B cell (primary cell): Measurements from ENCODE around the gene STOML1. TPM values are rescaled to one million over a fixed set of nuclear protein-coding genes. Genes with fewer than 3 reads are reported as not detected.

Experiments
- ATAC-seq: fragments of 200-7000 bp; cut with Tn5 transposase; one replicate; pipeline ENCODE4 v1.10.0; 2021; ENCODE audit warnings: low read depth, mild to moderate bottlenecking, moderate number of reproducible peaks, moderate library complexity
- CTCF ChIA-PET: fragments of 350-600 bp; sonication (Branson Sonifier 250); formaldehyde crosslinking; loops from one replicate; lab custom pipeline; 2021; ENCODE audit warnings: antibody characterized with exemption, inconsistent platforms; lab: Charles Lee
- POLR2A ChIA-PET: fragments of 350-600 bp; sonication (Branson Sonifier 250); formaldehyde crosslinking; loops from one replicate; lab custom pipeline; 2021; ENCODE audit warnings: antibody characterized with exemption; lab: Charles Lee
- DNase-seq: peaks from one replicate; pipeline ENCODE4 v3.0.0; 2013
- H2AFZ ChIP-seq: 2 replicates; pipeline ENCODE4 v1.6.1; 2012; ENCODE audit warnings: mild to moderate bottlenecking, low read depth, low read length; ENCODE audit not compliant: insufficient read depth, poor library complexity, severe bottlenecking
- H3K27ac ChIP-seq, 2 donors: 1 replicate in 1 of 2; 2 replicates in 1 of 2; pipeline ENCODE4 v1.5.1; 2012 to 2013; ENCODE audit warnings: low read length in 2 of 2, mild to moderate bottlenecking in 2 of 2, moderate library complexity in 1 of 2
- H3K27me3 ChIP-seq, 4 experiments: fragments of 200-600 bp in 1 of 4; sonication (generic) in 1 of 4; replicated peaks in 1 of 4; 1 replicate in 2 of 4; 2 replicates in 2 of 4; pipeline versions ENCODE4 v1.6.1 to v1.7.0; 2013 to 2016; ENCODE audit warnings: low read length in 3 of 4, mild to moderate bottlenecking in 2 of 4, mixed read lengths in 1 of 4, moderate library complexity in 1 of 4; ENCODE audit not compliant: insufficient read depth in 4 of 4, control insufficient read depth in 3 of 4; ENCODE audit errors: control extremely low read depth in 1 of 4
- H3K36me3 ChIP-seq, 2 experiments: replicated peaks in 1 of 2; 1 replicate in 1 of 2; 2 replicates in 1 of 2; pipeline versions ENCODE4 v1.6.1 to v1.7.1; 2013; ENCODE audit warnings: low read length in 1 of 2; ENCODE audit not compliant: insufficient read depth in 2 of 2, control insufficient read depth in 1 of 2; ENCODE audit errors: control extremely low read depth in 1 of 2, extremely low read depth in 1 of 2
- H3K4me1 ChIP-seq, 2 donors: fragments of 200-600 bp in 1 of 2; sonication (generic) in 1 of 2; 1 replicate in 1 of 2; 2 replicates in 1 of 2; pipeline versions ENCODE4 v1.5.1 to v1.6.1; 2013 to 2017; ENCODE audit warnings: low read length in 2 of 2; ENCODE audit not compliant: control insufficient read depth in 2 of 2, insufficient read depth in 2 of 2
- H3K4me2 ChIP-seq: replicated peaks from 2 replicates; pipeline ENCODE3; 2012; ENCODE audit warnings: mild to moderate bottlenecking, low read depth, low read length; ENCODE audit not compliant: poor library complexity, severe bottlenecking
- H3K4me3 ChIP-seq, 5 experiments: fragments of 200-600 bp in 1 of 5; sonication (generic) in 1 of 5; 1 replicate in 3 of 5; 2 replicates in 2 of 5; pipeline versions ENCODE4 v1.5.1 to v1.7.0; 2011 to 2016; ENCODE audit warnings: low read length in 4 of 5, mild to moderate bottlenecking in 4 of 5, low read depth in 2 of 5, control low read depth in 1 of 5, moderate library complexity in 1 of 5; ENCODE audit not compliant: insufficient read depth in 1 of 5; ENCODE audit errors: control extremely low read depth in 1 of 5, extremely low read depth in 1 of 5
- H3K79me2 ChIP-seq: fragments of 200-600 bp; sonication (generic); one replicate; pipeline ENCODE4 v1.6.0; 2016; ENCODE audit warnings: low read length; ENCODE audit not compliant: control insufficient read depth, insufficient read depth
- H3K9ac ChIP-seq: fragments of 200-600 bp; sonication (generic); 2 replicates; pipeline ENCODE4 v1.6.1; 2017; ENCODE audit warnings: mild to moderate bottlenecking, low read length, moderate library complexity
- H3K9me3 ChIP-seq, 3 donors: one replicate each; pipeline versions ENCODE4 v1.6.1 to v1.7.1; 2013; ENCODE audit warnings: low read length in 2 of 3; ENCODE audit not compliant: control insufficient read depth in 2 of 3, insufficient read depth in 1 of 3; ENCODE audit errors: control extremely low read depth in 1 of 3
- H4K20me1 ChIP-seq: 2 replicates; pipeline ENCODE4 v1.6.0; 2012; ENCODE audit warnings: mild to moderate bottlenecking, low read length; ENCODE audit not compliant: insufficient read depth, control insufficient read depth, poor library complexity, severe bottlenecking
- H3K27ac Mint-ChIP-seq: one replicate; pipeline ENCODE4 v1.8.0; 2021; ENCODE audit warnings: mixed read lengths
- H3K27me3 Mint-ChIP-seq: one replicate; pipeline ENCODE4 v1.8.0; 2021; ENCODE audit warnings: mixed read lengths
- H3K4me1 Mint-ChIP-seq: one replicate; pipeline ENCODE4 v1.8.0; 2021; ENCODE audit warnings: mixed read lengths
- H3K4me3 Mint-ChIP-seq: one replicate; pipeline ENCODE4 v1.8.0; 2021; ENCODE audit warnings: mixed read lengths
- H3K9me3 Mint-ChIP-seq: one replicate; pipeline ENCODE4 v1.8.0; 2022; ENCODE audit warnings: mixed read lengths; ENCODE audit not compliant: insufficient read depth
- EZH2 ChIP-seq: IDR thresholded peaks from 2 replicates; pipeline ENCODE4 v1.6.1; 2012; ENCODE audit warnings: borderline replicate concordance, low read depth, mild to moderate bottlenecking, moderate library complexity, low read length; ENCODE audit not compliant: insufficient read depth, poor library complexity, severe bottlenecking
- WGBS: methylation state at CpG from one replicate; pipeline ENCODE4 v1.1.5; 2013; ENCODE audit warnings: missing lambda C conversion rate; ENCODE audit not compliant: insufficient coverage; 5-methylcytosine and 5-hydroxymethylcytosine counted together
- intact Hi-C: fragments of 100-400 bp; cut with micrococcal nuclease; formaldehyde crosslinking; loops from one replicate; pipeline ENCODE4 v1.10.0; 2022
- polyA plus RNA-seq: library from polyadenylated mRNA; depleted of rRNA; stranded (reverse); fragments of >200 nt; gene quantifications from 2 replicates; pipeline ENCODE4 v1.2.3, GENCODE V29; 2012
- total RNA-seq, 2 donors: library from RNA; stranded (reverse); fragments of 120-200 nt in 1 of 2; gene quantifications; 1 replicate in 1 of 2; 2 replicates in 1 of 2; pipeline versions ENCODE4 v1.2.3 to v1.2.4, GENCODE V29; 2013 to 2022
- TF ChIP-seq, protein P1 (sequence below): fragments of 200-600 bp; IDR thresholded peaks from one replicate; pipeline ENCODE4 v1.8.0; 2022; ENCODE audit warnings: antibody characterized with exemption, mild to moderate bottlenecking

Gene STOML1
- total and polyA plus RNA-seq, 2 donors (not counting 1 experiment from before 2014, with no cell fraction given), result 6.2 to 11.3 TPM

DNA sequence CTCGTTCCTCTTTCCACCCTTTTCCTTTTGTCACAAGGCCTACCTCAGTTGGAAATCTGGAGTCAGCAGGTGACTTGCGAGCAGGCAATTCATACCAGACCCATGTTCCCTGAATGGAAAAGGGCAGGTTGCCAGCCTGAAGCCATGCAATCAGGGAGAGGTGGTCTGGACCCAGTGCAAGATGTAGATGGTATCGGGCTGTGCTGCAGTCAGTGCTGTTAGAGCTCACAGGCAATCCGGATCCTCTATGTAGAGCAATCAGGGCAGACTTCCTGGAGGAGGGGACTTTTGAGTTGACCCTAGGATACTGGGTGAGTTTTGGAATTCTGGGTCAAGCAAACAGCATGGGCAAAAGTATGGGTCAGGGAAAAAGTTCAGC, 47.0 kb downstream of the STOML1 start:
- H3K9me3 Mint-ChIP-seq, result no peaks in the 10 kb centered on the region
- Histone ChIP-seq H2AFZ (no peak overlapping the region), H3K9me3 (no peaks in the 10 kb centered on the region), H3K4me1 (peaks cover 0 to 5% of the 10 kb centered on the region in 2 donors), H4K20me1 (no peaks in the 10 kb centered on the region), H3K9ac (no peak overlapping the region), H3K79me2 (no peaks in the 10 kb centered on the region), H3K27me3 (peaks cover 0 to 7% (median 0%) of the 10 kb centered on the region in 4 experiments), H3K4me3 (no peak overlapping the region), H3K36me3 (no peaks in the 10 kb centered on the region), H3K27ac (no peak overlapping the region), H3K4me2 (no peak overlapping the region)
- intact Hi-C loops, result no loop called here
- DNase-seq (no peak), ATAC-seq (no peak)
- peaks cover 9% of the 10 kb centered on the region for H3K27me3 Mint-ChIP-seq
- ChIA-PET CTCF (no interaction called here), POLR2A (no interaction called here)
- H3K27ac Mint-ChIP-seq, result no peak overlapping the region
- 73% methylated on average over 4 of the region's 4 CpGs for WGBS
- no peak for TF ChIP-seq EZH2
- TF ChIP-seq, protein P1, sequence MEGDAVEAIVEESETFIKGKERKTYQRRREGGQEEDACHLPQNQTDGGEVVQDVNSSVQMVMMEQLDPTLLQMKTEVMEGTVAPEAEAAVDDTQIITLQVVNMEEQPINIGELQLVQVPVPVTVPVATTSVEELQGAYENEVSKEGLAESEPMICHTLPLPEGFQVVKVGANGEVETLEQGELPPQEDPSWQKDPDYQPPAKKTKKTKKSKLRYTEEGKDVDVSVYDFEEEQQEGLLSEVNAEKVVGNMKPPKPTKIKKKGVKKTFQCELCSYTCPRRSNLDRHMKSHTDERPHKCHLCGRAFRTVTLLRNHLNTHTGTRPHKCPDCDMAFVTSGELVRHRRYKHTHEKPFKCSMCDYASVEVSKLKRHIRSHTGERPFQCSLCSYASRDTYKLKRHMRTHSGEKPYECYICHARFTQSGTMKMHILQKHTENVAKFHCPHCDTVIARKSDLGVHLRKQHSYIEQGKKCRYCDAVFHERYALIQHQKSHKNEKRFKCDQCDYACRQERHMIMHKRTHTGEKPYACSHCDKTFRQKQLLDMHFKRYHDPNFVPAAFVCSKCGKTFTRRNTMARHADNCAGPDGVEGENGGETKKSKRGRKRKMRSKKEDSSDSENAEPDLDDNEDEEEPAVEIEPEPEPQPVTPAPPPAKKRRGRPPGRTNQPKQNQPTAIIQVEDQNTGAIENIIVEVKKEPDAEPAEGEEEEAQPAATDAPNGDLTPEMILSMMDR, result no peak
- peaks cover 10% of the 10 kb centered on the region for H3K4me1 Mint-ChIP-seq
- H3K4me3 Mint-ChIP-seq, result no peak overlapping the region

DNA sequence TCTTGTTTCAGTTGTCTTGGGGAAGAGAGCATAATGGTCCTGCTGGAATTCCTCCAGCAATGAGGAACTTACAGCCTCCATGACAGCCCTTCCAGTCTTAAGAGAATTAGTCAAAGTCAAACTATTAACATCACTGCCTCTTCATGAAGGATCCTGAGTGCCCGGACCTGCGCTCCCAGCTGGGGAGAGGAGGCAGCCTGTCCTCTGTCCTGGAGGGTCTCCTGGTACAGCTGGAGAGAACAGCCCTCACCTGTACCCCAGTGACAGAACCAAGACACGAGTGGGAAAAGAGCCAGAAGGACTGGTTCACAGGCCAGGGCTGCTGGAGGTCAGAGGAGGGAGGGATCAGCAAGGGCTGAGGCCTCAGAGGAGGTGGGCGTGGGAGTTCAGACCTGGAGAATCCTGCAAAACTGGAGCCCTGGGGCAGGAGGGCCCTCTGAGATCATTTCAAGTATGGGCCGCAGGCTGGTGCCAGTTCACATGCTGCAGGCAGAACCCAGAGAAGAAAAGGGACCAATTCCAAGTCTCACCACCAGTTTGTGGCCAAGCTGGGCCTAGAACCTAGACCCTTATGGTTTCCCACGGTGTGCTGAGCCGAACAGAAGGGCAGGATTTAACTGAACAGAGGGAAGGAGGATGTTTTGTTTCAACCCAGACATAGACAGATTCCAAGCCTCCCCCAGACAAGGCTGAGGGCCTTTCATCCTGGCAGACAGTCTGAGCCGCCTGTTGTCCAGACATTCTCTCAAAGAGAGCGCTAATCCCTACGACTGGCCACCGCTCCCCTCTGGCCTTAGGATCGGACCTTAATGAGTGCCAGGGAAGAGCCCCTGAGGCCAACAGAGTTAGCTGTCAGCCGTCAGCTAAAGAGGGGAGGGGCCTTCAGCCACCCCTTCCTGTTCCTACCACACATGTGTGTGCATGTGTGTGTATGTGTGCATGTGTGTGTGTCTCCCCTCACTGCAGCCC, 47.6 kb downstream of the STOML1 start:
- H3K9me3 Mint-ChIP-seq, result no peaks in the 10 kb centered on the region
- Histone ChIP-seq H3K27me3 (peaks cover 0 to 7% (median 0%) of the 10 kb centered on the region in 4 experiments), H4K20me1 (no peaks in the 10 kb centered on the region), H3K9me3 (no peaks in the 10 kb centered on the region), H3K79me2 (no peaks in the 10 kb centered on the region), H3K4me1 (peaks cover 0 to 5% of the 10 kb centered on the region in 2 donors), H2AFZ (no peak overlapping the region), H3K4me3 (no peak overlapping the region), H3K4me2 (no peak overlapping the region), H3K9ac (no peak overlapping the region), H3K36me3 (no peaks in the 10 kb centered on the region), H3K27ac (no peak overlapping the region)
- H3K27ac Mint-ChIP-seq, result no peak overlapping the region
- H3K4me1 Mint-ChIP-seq, result peaks cover 10% of the 10 kb centered on the region
- CTCF ChIA-PET, result no interaction called here
- peaks cover 9% of the 10 kb centered on the region for H3K27me3 Mint-ChIP-seq
- TF ChIP-seq, protein P1, result no peak
- POLR2A ChIA-PET, result no interaction called here
- intact Hi-C loops, result no loop called here
- H3K4me3 Mint-ChIP-seq, result no peak overlapping the region
- ATAC-seq (no peak), DNase-seq (no peak)
- WGBS, result 89% methylated on average over 11 of the region's 13 CpGs
